ENCODE data around the gene TNKS1BP1.

DNA sequence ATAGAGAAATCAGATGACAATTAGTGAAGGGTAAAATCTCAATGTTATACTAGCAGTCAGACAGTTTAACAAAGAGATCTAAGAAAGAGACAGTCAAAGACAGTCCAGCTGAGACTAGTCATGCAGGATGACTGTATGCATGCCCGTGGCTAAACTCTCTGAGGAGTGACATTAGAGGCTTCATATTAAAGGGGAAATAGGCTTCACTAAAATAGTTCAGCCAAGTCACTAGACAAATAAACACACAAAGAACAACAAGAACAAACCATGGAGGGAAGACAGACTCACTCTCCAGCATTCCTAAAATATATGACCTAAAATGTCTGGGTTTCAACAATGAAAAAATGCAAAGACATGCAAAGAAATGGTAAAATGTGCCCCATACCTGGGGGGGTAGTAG is 69.1 kb downstream of the TNKS1BP1 start:
- TF ChIP-seq EZH2phosphoT487 (IDR thresholded peaks at IDR 0.05; ENCODE audit: borderline replicate concordance, low read depth) = no peak
- TF ChIP-seq USF1 (IDR thresholded peaks at IDR 0.05; ENCODE audit: borderline replicate concordance, low read depth) = no peak
- TF ChIP-seq, protein P1, sequence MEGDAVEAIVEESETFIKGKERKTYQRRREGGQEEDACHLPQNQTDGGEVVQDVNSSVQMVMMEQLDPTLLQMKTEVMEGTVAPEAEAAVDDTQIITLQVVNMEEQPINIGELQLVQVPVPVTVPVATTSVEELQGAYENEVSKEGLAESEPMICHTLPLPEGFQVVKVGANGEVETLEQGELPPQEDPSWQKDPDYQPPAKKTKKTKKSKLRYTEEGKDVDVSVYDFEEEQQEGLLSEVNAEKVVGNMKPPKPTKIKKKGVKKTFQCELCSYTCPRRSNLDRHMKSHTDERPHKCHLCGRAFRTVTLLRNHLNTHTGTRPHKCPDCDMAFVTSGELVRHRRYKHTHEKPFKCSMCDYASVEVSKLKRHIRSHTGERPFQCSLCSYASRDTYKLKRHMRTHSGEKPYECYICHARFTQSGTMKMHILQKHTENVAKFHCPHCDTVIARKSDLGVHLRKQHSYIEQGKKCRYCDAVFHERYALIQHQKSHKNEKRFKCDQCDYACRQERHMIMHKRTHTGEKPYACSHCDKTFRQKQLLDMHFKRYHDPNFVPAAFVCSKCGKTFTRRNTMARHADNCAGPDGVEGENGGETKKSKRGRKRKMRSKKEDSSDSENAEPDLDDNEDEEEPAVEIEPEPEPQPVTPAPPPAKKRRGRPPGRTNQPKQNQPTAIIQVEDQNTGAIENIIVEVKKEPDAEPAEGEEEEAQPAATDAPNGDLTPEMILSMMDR (IDR thresholded peaks at IDR 0.05) = no peak
- no peak for TF ChIP-seq USF2 (IDR thresholded peaks at IDR 0.05; ENCODE audit: borderline replicate concordance, low read depth, low read length)
- TF ChIP-seq ZBTB33 (IDR thresholded peaks at IDR 0.05; ENCODE audit: borderline replicate concordance, low read depth) = no peak
- TF ChIP-seq RAD21 (IDR thresholded peaks at IDR 0.05; ENCODE audit: low read length) = no peak
- TF ChIP-seq TCF12 (IDR thresholded peaks at IDR 0.05) = no peak
